HG02943 (cell line): ENCODE results near the gene EYS.
"Not testable (repeated sequence)": the region's sequence is repeated elsewhere in the genome, so short reads cannot be mapped to it uniquely, and the experiment has no call there.

Experiments
- ATAC-seq: cut with Tn5 transposase; IDR thresholded peaks from one replicate; pipeline ENCODE4 v1.9.1; 2021; ENCODE audit warnings: mild to moderate bottlenecking, low read depth, moderate library complexity; ENCODE audit not compliant: unreplicated experiment

EYS gene

DNA sequence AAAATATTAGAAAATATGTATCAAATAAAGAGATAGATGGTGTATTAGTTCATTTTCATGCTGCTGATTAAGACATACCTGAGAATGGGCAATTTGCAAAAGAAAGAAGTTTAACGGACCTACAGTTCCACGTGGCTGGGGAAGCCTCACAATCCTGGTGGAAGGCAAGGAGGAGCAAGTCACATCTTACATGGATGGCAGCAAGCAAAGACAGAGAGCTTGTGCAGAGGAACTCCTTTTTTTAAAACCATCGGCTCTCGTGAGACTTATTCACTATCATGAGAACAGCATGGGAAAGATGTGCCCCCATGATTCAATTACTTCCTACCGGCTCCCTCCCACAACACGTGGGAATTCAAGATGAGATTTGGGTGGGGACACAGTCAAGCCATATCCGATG lies 223.4 kb downstream of the EYS start:
- not testable (repeated sequence) for ATAC-seq

- ATAC-seq: no peak
Observed at GRCh38 chr6:65469650-65470049, 237.4 kb downstream of the EYS start.

DNA sequence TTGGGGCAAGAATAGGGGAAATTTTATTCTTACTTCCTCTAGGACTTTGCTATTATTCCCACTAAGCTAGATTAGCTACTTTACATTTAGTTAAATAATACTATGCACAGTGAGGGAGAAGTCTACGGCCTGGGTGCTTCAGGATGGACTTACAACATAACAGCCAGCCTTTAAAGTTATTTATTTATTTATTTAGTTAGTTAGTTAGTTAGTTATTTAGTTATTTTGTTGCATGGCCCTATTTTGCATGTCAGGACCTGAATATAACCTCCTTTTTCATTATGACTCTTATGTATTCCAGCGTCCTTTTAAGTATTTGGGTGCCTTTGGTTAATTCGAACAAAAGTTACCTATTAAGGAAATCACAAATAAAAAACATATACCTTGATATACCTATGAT lies 238.7 kb downstream of the EYS start:
- no peak for ATAC-seq

- ATAC-seq: no peak
Observed at GRCh38 chr6:65461121-65461520, 245.9 kb downstream of the EYS start.

DNA sequence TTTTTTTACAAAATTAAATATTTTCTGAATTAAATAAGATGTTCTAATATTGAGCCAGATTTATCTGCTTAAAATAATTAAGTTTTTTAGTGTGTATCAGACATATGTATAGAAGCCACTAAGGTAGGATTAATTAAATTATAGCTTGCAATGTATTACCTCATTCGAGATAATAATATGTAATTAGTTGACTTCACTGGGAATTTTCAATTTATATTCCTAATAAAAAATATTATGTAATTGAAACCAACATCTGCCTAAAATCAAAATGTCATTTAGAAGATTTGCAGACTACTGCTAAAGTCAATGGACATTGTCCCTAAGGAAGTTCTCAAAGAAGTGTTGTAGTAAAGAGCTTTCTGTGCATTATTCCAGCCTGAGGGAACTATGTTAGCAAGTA lies 254.7 kb downstream of the EYS start:
- ATAC-seq: no peak

DNA sequence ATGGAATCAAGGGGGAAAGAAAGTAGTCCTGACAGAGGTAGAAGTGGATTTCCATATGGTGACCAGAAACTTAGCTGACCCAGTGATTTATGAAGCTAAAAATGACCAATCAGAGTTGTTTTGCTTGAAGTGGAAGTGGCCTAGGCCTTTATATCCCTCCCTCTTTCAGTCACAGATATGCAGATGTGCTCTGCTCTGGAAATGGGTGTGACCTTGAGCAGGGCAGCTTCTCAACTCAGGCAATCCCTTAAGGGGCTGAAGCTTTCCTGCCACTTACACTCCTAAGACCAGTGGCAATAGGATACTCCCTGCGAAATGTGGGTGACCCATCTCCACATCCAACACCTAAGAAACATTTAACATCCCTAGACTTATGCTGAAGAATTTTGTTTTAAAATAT lies 256.6 kb downstream of the EYS start:
- ATAC-seq: no peak

DNA sequence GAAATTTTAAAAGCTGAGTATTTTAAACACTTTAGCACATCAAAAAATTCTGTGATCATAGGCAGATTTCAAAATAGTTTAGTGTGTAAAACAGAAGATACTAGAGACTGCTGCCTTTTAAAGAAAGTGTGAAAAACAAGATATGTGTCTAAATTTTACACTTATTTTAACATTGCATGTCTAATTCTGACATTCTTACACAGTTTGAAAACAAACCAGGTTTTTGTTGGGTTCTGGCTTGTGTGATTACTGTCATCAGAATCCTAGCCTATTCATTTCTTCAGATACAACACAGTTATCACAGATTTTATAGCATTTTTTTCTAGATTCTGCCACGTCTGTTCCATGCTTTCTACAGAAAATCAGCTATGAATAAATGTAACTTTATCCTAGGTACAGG lies 257.1 kb downstream of the EYS start:
- no peak for ATAC-seq

DNA sequence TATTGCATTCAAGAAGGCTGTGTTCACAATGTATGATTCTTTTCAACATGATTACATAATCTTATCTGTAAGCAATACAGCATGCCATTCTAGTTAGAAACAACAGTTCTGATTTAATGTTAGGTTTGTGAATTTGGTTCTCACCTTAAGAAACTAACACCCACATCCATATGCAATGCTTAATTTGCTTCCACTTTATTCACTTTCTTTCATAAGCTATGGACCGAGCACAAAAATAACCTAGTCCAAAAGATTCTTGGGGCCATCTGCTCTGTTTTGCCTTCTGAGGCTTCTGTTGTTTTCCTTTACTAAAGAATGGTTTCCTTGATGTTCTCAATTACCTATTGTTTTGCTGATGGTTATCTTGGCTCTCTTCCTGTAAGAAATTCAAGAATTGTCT lies 258.2 kb downstream of the EYS start:
- no peak for ATAC-seq

DNA sequence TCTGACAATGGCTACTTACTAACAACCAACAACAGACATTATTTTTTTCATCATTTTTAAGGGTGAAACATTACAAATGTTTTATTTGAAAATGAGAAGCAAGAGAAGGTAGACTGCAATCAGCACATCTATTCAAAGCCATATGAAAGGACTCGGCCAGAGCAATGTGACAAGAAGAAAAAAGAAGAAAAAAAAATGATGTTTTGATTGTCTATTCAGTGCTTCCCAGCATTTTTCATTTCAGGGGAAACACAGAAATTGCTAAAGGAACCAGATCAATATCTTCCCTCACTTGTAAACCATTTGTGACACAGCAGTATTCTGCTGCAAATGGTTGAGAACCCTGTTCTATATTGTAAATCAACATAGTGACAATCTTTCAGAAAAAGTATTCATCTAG lies 270.7 kb downstream of the EYS start:
- ATAC-seq: no peak

DNA sequence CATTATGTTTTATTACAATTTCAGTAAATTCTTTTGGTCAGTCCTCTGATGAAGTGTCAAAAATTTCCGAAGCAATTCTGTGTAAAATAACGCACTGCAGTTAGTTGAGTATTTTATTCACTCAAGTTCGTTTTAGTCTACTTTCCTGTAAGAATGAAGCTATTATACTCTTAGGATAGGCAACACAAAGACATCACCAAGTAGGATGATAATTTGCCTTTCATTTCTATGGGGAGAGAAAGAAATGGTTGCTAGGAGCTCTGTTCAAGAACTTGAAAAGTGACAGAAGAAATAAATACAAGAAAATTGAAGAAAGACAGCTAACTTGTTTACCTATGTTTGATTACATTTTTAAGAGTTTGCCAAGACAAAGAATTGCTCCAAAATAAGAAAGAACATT lies 290.4 kb downstream of the EYS start:
- no peak for ATAC-seq

GRCh38 chr6:65410309-65410708 lies 296.7 kb downstream of the EYS start:
- ATAC-seq: no peak

- ATAC-seq: no peak
Observed at GRCh38 chr6:65402564-65402963, 304.5 kb downstream of the EYS start.

GRCh38 chr6:65399355-65400084 lies 307.5 kb downstream of the EYS start:
- ATAC-seq: no peak

GRCh38 chr6:65398851-65399250 lies 308.2 kb downstream of the EYS start:
- no peak for ATAC-seq

DNA sequence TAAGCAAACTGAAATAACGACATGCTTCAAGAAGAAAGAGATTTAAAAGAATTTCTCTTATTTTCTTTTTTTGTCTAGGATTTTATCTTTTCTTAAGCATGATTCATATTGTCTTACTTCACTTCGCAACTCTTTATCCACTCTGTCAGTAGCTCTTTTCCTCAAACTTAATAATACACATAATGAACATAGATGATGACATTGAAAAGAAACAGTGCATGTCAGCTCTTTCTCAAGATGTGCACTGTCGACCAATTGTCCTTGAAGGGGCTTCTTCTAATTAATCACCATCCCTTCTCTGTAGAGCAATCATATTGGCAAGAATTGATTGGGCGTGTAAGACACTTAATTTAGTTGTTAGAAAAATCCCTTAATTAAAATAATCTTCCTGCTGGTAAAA lies 356.5 kb downstream of the EYS start:
- ATAC-seq: no peak

- ATAC-seq: not testable (repeated sequence)
Observed at GRCh38 chr6:65302655-65303054, 404.4 kb downstream of the EYS start.

- no peak for ATAC-seq
Observed at GRCh38 chr6:65299236-65299635, 407.8 kb downstream of the EYS start.

DNA sequence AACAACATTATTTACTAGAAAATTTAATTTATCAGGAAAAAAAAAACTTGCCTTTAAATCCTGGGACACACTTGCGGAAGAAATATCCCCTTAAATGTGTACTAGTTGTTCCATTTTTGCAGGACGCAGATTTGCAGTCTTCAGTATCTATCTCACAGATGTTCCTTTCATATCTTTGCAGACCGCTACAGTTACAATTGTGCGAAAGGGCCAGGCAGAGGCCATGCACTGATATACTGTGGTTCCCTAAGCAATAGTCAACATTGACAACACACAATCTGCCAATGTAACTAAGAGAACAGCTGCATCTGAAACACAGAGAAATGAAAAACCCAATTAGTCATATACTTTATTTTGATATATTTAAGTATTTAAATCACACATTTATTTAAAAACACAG lies 411.2 kb downstream of the EYS start:
- no peak for ATAC-seq

DNA sequence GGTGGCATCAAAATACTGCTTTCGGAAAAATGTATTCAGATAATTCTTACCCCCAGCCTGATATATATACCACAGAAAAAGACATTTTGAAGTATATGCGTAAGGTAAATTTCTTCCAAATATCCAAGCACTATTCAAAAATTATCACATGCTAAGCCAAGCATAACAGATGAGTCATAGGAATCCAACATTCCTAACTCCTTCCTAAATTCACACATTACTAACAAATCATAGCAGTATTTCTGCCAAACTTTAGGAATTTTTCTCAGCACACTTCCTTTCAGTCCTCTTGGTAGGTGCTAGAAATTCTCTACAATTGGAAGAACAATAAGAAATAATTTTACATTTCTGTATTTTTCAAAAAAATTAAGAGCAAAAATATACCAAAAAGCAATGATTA lies 417.5 kb downstream of the EYS start:
- ATAC-seq: no peak

DNA sequence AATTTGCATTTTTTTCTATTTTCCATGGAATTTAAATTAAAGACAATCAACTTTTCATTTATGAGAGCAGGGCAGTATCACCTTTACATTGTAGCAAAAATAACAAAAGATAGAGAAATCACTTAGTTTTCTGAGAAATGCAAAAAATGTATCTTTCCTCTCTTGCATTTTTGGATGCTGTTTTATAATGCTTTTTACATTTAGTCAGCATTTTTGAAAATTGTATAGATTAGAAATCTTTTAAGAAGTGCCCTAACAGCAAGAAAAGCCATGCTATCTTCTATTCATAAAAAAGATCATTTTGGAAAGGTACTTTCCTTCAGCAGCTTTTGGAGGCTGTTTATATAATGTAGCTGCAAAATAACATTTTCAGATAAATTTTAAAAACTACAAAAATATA lies 421.8 kb downstream of the EYS start:
- no peak for ATAC-seq

DNA sequence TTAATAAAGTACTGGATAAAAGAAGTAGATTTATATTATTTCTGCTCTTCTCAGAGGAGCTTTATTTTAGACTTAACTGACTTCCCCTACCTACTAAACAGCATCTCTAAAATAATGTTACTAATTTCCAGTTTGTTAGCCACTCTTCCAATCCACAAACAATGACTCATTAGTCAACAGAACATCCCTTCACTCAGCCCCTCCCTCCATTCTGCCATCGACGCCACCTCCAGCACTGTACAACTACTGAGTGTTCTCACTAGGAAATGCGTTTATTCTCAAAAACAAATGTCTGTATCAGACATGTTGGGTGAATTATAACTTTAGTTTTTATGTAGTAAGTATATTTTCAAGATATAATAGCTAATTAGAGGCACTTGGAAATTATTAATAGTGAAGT lies 427.0 kb downstream of the EYS start:
- ATAC-seq: no peak

DNA sequence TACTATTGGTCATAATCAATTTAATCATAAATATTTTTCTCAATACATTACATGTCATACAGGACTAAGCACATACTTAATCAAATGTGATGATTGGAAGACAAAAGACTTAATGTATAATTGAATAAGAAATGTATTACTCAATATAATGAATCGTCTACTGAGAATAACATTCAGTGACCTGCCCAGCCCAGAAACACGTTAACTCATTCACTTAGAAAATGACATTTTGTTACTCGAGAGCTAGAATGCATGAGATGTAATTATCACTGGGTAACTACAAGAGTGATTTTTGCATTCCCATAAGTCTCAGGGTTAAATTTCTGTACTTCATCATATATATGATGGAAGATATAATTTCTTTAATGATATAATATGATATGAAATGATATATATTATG lies 444.8 kb downstream of the EYS start:
- no peak for ATAC-seq

GRCh38 chr6:65259982-65260381 lies 447.0 kb downstream of the EYS start:
- no peak for ATAC-seq
